H1 (cell line): ENCODE results near the gene UBAP2.

Source experiments
- CEBPB ChIP-seq: IDR thresholded peaks from 2 replicates; pipeline ENCODE4 v1.6.1; 2012; ENCODE audit warnings: low read depth, low read length
- CTCF ChIP-seq, 3 experiments: IDR thresholded peaks; 1 replicate in 2 of 3; 2 replicates in 1 of 3; pipeline versions ENCODE4 v1.5.1 to v1.6.1; 2011; ENCODE audit warnings: low read length in 3 of 3, mild to moderate bottlenecking in 3 of 3, inconsistent platforms in 2 of 3, low read depth in 1 of 3, moderate library complexity in 1 of 3; ENCODE audit not compliant: insufficient read depth in 1 of 3; ENCODE audit errors: control extremely low read depth in 1 of 3
- EZH2 ChIP-seq: fragments of 200-600 bp; sonication (generic); IDR thresholded peaks from 2 replicates; pipeline ENCODE4 v1.7.1; 2012; ENCODE audit warnings: low read depth, mild to moderate bottlenecking, moderate library complexity, low read length, inconsistent platforms; ENCODE audit not compliant: severe bottlenecking
- GTF2F1 ChIP-seq: IDR thresholded peaks from 2 replicates; pipeline ENCODE4 v1.6.1; 2012; ENCODE audit warnings: low read depth, low read length, improper control_type of control experiment, borderline replicate concordance
- HDAC2 ChIP-seq, 2 experiments: fragments of 300-600 bp in 1 of 2; sonication (generic) in 1 of 2; IDR thresholded peaks; 2 replicates each; pipeline ENCODE4 v1.6.1; 2011 to 2012; ENCODE audit warnings: low read depth in 2 of 2, low read length in 2 of 2, mild to moderate bottlenecking in 2 of 2, moderate library complexity in 2 of 2, borderline replicate concordance in 1 of 2, inconsistent platforms in 1 of 2
- JUND ChIP-seq: IDR thresholded peaks from 2 replicates; pipeline ENCODE4 v1.6.1; 2011; ENCODE audit warnings: mild to moderate bottlenecking, improper control_type of control experiment, low read length
- MAX ChIP-seq: IDR thresholded peaks from 2 replicates; pipeline ENCODE4 v1.6.1; 2012; ENCODE audit warnings: inconsistent platforms
- PHF8 ChIP-seq: fragments of 200-600 bp; sonication (generic); conservative IDR thresholded peaks from 2 replicates; pipeline ENCODE4 v1.7.1; 2012; ENCODE audit warnings: low read depth, mild to moderate bottlenecking, inconsistent platforms, low read length, moderate library complexity
- POLR2AphosphoS5 ChIP-seq: IDR thresholded peaks from 2 replicates; pipeline ENCODE4 v1.6.1; 2011; ENCODE audit warnings: low read depth, low read length
- POU5F1 ChIP-seq: IDR thresholded peaks from 2 replicates; pipeline ENCODE4 v1.6.1; 2011; ENCODE audit warnings: low read depth, mild to moderate bottlenecking, low read length, moderate library complexity
- RAD21 ChIP-seq, 2 experiments: IDR thresholded peaks in 1 of 2; conservative IDR thresholded peaks in 1 of 2; 2 replicates each; pipeline ENCODE4 v1.6.1; 2011; ENCODE audit warnings: low read depth in 2 of 2, low read length in 2 of 2, improper control_type of control experiment in 1 of 2, inconsistent platforms in 1 of 2, mild to moderate bottlenecking in 1 of 2, moderate library complexity in 1 of 2
- TAF1 ChIP-seq: IDR thresholded peaks from 2 replicates; pipeline ENCODE4 v1.6.1; 2011; ENCODE audit warnings: mild to moderate bottlenecking, low read depth, low read length
- USF2 ChIP-seq: IDR thresholded peaks from 2 replicates; pipeline ENCODE4 v1.6.1; 2011; ENCODE audit warnings: low read length, improper control_type of control experiment
- YY1 ChIP-seq: IDR thresholded peaks from 2 replicates; pipeline ENCODE4 v1.6.1; 2011; ENCODE audit warnings: low read depth, mild to moderate bottlenecking, low read length

- TF ChIP-seq CTCF (IDR thresholded peaks at IDR 0.05; ENCODE audit: control extremely low read depth in 1 of 3, insufficient read depth in 1 of 3, low read depth in 1 of 3, low read length in 3 of 3) = no peak
- no peak for TF ChIP-seq EZH2
- TF ChIP-seq MAX = no peak
- no peak for TF ChIP-seq RAD21 (IDR thresholded peaks at IDR 0.05 in 1 of 2, conservative IDR thresholded peaks at IDR 0.05 in 1 of 2; ENCODE audit: low read depth in 2 of 2, low read length in 2 of 2)
- no peak for TF ChIP-seq CEBPB
- TF ChIP-seq HDAC2 (IDR thresholded peaks at IDR 0.05; ENCODE audit: borderline replicate concordance in 1 of 2, low read depth in 2 of 2, low read length in 2 of 2) = no peak
- no peak for TF ChIP-seq POLR2AphosphoS5
- no peak for TF ChIP-seq USF2
- TF ChIP-seq YY1 = no peak
- no peak for TF ChIP-seq TAF1
- no peak for TF ChIP-seq GTF2F1
- TF ChIP-seq POU5F1 = no peak
- no peak for TF ChIP-seq PHF8
- TF ChIP-seq JUND = no peak
These were observed 37.2 kb upstream of the UBAP2 start for GRCh38 chr9:34085581-34086500.
